HG03097 (cell line): Measurements from ENCODE around the gene ULK1.
A peak's percentile ranks its signal among the peaks of the same experiment; 100 is the strongest.
"Not testable (repeated sequence)": the region's sequence is repeated elsewhere in the genome, so short reads cannot be mapped to it uniquely, and the experiment has no call there.

Experiments
- ATAC-seq: cut with Tn5 transposase; IDR thresholded peaks from one replicate; pipeline ENCODE4 v1.9.1; 2021; ENCODE audit not compliant: unreplicated experiment, low FRiP score

ULK1 gene

GRCh38 chr12:131885076-131885475 lies 9.3 kb upstream of the ULK1 start:
- ATAC-seq = not testable (repeated sequence)

- ATAC-seq = no peak
Measured at GRCh38 chr12:131885543-131886057, 8.8 kb upstream of the ULK1 start.

GRCh38 chr12:131891722-131892121 lies 2.7 kb upstream of the ULK1 start:
- not testable (repeated sequence) for ATAC-seq

GRCh38 chr12:131892711-131893604 lies 1.5 kb upstream of the ULK1 start:
- ATAC-seq = no peak

- no peak for ATAC-seq
Measured at GRCh38 chr12:131893605-131894312, 663 bp upstream of the ULK1 start.

GRCh38 chr12:131894981-131895639 lies 688 bp downstream of the ULK1 start:
- no peak for ATAC-seq

- no peak for ATAC-seq
Measured at GRCh38 chr12:131895640-131896079, 1.2 kb downstream of the ULK1 start.

GRCh38 chr12:131896080-131896810 lies 1.8 kb downstream of the ULK1 start:
- peak; percentile 44 for ATAC-seq

GRCh38 chr12:131896811-131897270 lies 2.4 kb downstream of the ULK1 start:
- ATAC-seq = no peak

- no peak for ATAC-seq
Measured at GRCh38 chr12:131897276-131897675, 2.9 kb downstream of the ULK1 start.

GRCh38 chr12:131897875-131898274 lies 3.5 kb downstream of the ULK1 start:
- no peak for ATAC-seq

- ATAC-seq = no peak
Measured at GRCh38 chr12:131900397-131900796, 6.0 kb downstream of the ULK1 start.

- no peak for ATAC-seq
Measured at GRCh38 chr12:131901431-131902331, 7.3 kb downstream of the ULK1 start.

GRCh38 chr12:131902332-131903241 lies 8.2 kb downstream of the ULK1 start:
- ATAC-seq = no peak

GRCh38 chr12:131903270-131904255 lies 9.1 kb downstream of the ULK1 start:
- no peak for ATAC-seq

GRCh38 chr12:131904346-131904745 lies 9.9 kb downstream of the ULK1 start:
- no peak for ATAC-seq

- ATAC-seq = no peak
Measured at GRCh38 chr12:131905081-131905629, 10.7 kb downstream of the ULK1 start.
